ENCODE measurements around the gene MTUS2.

MTUS2 gene

GRCh38 chr13:29534083-29534482 lies 713.9 kb downstream of the MTUS2 start:
- in situ Hi-C loops (cut with HindIII; ENCODE audit: low sequenced_read_pairs): no loop called here

GRCh38 chr13:29535663-29536655 lies 715.8 kb downstream of the MTUS2 start:
- in situ Hi-C loops (cut with HindIII; ENCODE audit: low sequenced_read_pairs): no loop called here

- in situ Hi-C loops (cut with HindIII; ENCODE audit: low sequenced_read_pairs): no loop called here
Measured at GRCh38 chr13:29536853-29537252, 716.7 kb downstream of the MTUS2 start.

- in situ Hi-C loops (cut with HindIII; ENCODE audit: low sequenced_read_pairs): no loop called here
Measured at GRCh38 chr13:29537736-29538651, 717.9 kb downstream of the MTUS2 start.

GRCh38 chr13:29538652-29539040 lies 718.5 kb downstream of the MTUS2 start:
- in situ Hi-C loops (cut with HindIII; ENCODE audit: low sequenced_read_pairs): no loop called here

- in situ Hi-C loops (cut with HindIII; ENCODE audit: low sequenced_read_pairs): no loop called here
Measured at GRCh38 chr13:29539856-29540255, 719.7 kb downstream of the MTUS2 start.

GRCh38 chr13:29540334-29540733 lies 720.2 kb downstream of the MTUS2 start:
- in situ Hi-C loops (cut with HindIII; ENCODE audit: low sequenced_read_pairs): no loop called here

- in situ Hi-C loops (cut with HindIII; ENCODE audit: low sequenced_read_pairs): no loop called here
Measured at GRCh38 chr13:29540799-29541198, 720.7 kb downstream of the MTUS2 start.

GRCh38 chr13:29541400-29541799 lies 721.3 kb downstream of the MTUS2 start:
- in situ Hi-C loops (cut with HindIII; ENCODE audit: low sequenced_read_pairs): no loop called here

- in situ Hi-C loops (cut with HindIII; ENCODE audit: low sequenced_read_pairs): no loop called here
Measured at GRCh38 chr13:29542381-29542780, 722.2 kb downstream of the MTUS2 start.

- in situ Hi-C loops (cut with HindIII; ENCODE audit: low sequenced_read_pairs): no loop called here
Measured at GRCh38 chr13:29543230-29544215, 723.4 kb downstream of the MTUS2 start.

GRCh38 chr13:29545988-29546387 lies 725.8 kb downstream of the MTUS2 start:
- in situ Hi-C loops (cut with HindIII; ENCODE audit: low sequenced_read_pairs): no loop called here

GRCh38 chr13:29546662-29547061 lies 726.5 kb downstream of the MTUS2 start:
- in situ Hi-C loops (cut with HindIII; ENCODE audit: low sequenced_read_pairs): no loop called here

- in situ Hi-C loops (cut with HindIII; ENCODE audit: low sequenced_read_pairs): no loop called here
Measured at GRCh38 chr13:29547153-29547552, 727.0 kb downstream of the MTUS2 start.

- in situ Hi-C loops (cut with HindIII; ENCODE audit: low sequenced_read_pairs): no loop called here
Measured at GRCh38 chr13:29548722-29549121, 728.6 kb downstream of the MTUS2 start.

- in situ Hi-C loops (cut with HindIII; ENCODE audit: low sequenced_read_pairs): no loop called here
Measured at GRCh38 chr13:29550430-29550988, 730.4 kb downstream of the MTUS2 start.

- in situ Hi-C loops (cut with HindIII; ENCODE audit: low sequenced_read_pairs): no loop called here
Measured at GRCh38 chr13:29551214-29551613, 731.1 kb downstream of the MTUS2 start.

Measured in endothelial cell of hepatic sinusoid (primary cell).